HCT116 (cell line): Measurements from ENCODE around the gene PDLIM5.

Experiments
- CTCF ChIP-seq, 3 experiments: fragments of 200-600 bp in 1 of 3; sonication (generic) in 1 of 3; IDR thresholded peaks in 2 of 3; conservative IDR thresholded peaks in 1 of 3; 2 replicates each; pipeline ENCODE4 v1.5.1; 2012 to 2017; ENCODE audit warnings: low read depth in 2 of 3, low read length in 2 of 3, antibody characterized with exemption in 1 of 3, borderline replicate concordance in 1 of 3, control low read depth in 1 of 3, mild to moderate bottlenecking in 1 of 3, mixed read lengths in 1 of 3, mixed run types in 1 of 3, moderate library complexity in 1 of 3; ENCODE audit not compliant: insufficient read depth in 1 of 3
- EZH2 ChIP-seq: fragments of 200-600 bp; sonication (generic); IDR thresholded peaks from 2 replicates; pipeline ENCODE4 v1.6.1; 2017; ENCODE audit warnings: antibody characterized with exemption, mixed run types
- EZH2phosphoT487 ChIP-seq: fragments of 200-600 bp; IDR thresholded peaks from 2 replicates; pipeline ENCODE4 v1.6.1; 2018; ENCODE audit warnings: antibody characterized with exemption, borderline replicate concordance
- JUND ChIP-seq: IDR thresholded peaks from 2 replicates; pipeline ENCODE4 v1.6.1; 2012
- POLR2A ChIP-seq: IDR thresholded peaks from 2 replicates; pipeline ENCODE4 v1.7.0; 2011; ENCODE audit warnings: borderline replicate concordance; ENCODE audit not compliant: insufficient read depth, insufficient read length; ENCODE audit errors: extremely low read depth
- POLR2AphosphoS5 ChIP-seq: IDR thresholded peaks from 2 replicates; pipeline ENCODE4 v1.6.1; 2011; ENCODE audit warnings: mild to moderate bottlenecking, low read depth, low read length, moderate library complexity
- RAD21 ChIP-seq: IDR thresholded peaks from 2 replicates; pipeline ENCODE4 v1.6.1; 2012; ENCODE audit warnings: low read depth, mild to moderate bottlenecking
- REST ChIP-seq: IDR thresholded peaks from 2 replicates; pipeline ENCODE4 v1.6.1; 2012; ENCODE audit warnings: low read depth
- SP1 ChIP-seq: IDR thresholded peaks from 2 replicates; pipeline ENCODE4 v1.6.1; 2012; ENCODE audit warnings: low read depth
- TCF7L2 ChIP-seq: IDR thresholded peaks from 2 replicates; pipeline ENCODE4 v1.7.0; 2011; ENCODE audit warnings: borderline replicate concordance, inconsistent platforms; ENCODE audit not compliant: insufficient read depth, insufficient read length; ENCODE audit errors: extremely low read depth

- TF ChIP-seq RAD21: no peak
- no peak for TF ChIP-seq REST
- no peak for TF ChIP-seq SP1
- TF ChIP-seq TCF7L2: no peak
- TF ChIP-seq CTCF (IDR thresholded peaks at IDR 0.05 in 2 of 3, conservative IDR thresholded peaks at IDR 0.05 in 1 of 3; ENCODE audit: borderline replicate concordance in 1 of 3, insufficient read depth in 1 of 3, low read depth in 2 of 3, low read length in 2 of 3): no peak
- TF ChIP-seq POLR2A: no peak
- TF ChIP-seq EZH2phosphoT487: no peak
- TF ChIP-seq JUND: no peak
- TF ChIP-seq POLR2AphosphoS5: no peak
- TF ChIP-seq EZH2: no peak
Measured at GRCh38 chr4:94695384-94695783, 243.6 kb downstream of the PDLIM5 start.
